GM23248 (cell line): Measurements from ENCODE around the gene PAK1.

Experiments used
- EZH2 ChIP-seq: fragments of 200-600 bp; sonication (generic); IDR thresholded peaks from 2 replicates; pipeline ENCODE4 v1.6.1; 2018; ENCODE audit warnings: antibody characterized with exemption, mild to moderate bottlenecking; ENCODE audit not compliant: insufficient read depth, poor library complexity, severe bottlenecking
- EZH2phosphoT487 ChIP-seq: fragments of 200-600 bp; sonication (generic); IDR thresholded peaks from 2 replicates; pipeline ENCODE4 v1.6.1; 2018; ENCODE audit warnings: antibody characterized with exemption, moderate library complexity, mild to moderate bottlenecking, low read depth; ENCODE audit not compliant: insufficient read depth

DNA sequence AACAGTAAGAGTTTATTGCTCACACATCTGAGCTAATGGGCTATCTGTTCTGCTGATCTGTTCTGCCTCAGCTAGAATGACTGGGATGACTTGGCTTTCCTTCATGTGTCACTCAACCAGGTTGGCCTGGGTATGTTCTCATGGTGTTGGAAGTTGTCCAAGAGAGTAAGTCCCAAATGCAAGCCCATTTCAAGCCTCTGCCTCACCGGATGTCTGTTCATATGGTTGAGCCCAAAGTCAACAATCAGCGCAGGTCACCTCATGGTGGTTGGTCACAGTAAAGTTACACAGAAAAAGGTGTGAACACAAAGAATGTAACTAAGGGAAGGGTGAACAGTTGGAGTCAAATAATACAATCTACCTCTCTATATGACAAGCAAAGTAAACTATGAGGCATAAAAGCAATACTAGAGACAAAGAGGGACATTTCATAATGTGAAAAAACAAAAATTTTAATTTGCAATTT is 174.3 kb downstream of the PAK1 start:
- TF ChIP-seq EZH2phosphoT487 (no peak), EZH2 (no peak)
